ENCODE data around the gene PHACTR3.

GRCh38 chr20:59772373-59772705 is 168.0 kb downstream of the PHACTR3 start:
- TF ChIP-seq, protein P1, sequence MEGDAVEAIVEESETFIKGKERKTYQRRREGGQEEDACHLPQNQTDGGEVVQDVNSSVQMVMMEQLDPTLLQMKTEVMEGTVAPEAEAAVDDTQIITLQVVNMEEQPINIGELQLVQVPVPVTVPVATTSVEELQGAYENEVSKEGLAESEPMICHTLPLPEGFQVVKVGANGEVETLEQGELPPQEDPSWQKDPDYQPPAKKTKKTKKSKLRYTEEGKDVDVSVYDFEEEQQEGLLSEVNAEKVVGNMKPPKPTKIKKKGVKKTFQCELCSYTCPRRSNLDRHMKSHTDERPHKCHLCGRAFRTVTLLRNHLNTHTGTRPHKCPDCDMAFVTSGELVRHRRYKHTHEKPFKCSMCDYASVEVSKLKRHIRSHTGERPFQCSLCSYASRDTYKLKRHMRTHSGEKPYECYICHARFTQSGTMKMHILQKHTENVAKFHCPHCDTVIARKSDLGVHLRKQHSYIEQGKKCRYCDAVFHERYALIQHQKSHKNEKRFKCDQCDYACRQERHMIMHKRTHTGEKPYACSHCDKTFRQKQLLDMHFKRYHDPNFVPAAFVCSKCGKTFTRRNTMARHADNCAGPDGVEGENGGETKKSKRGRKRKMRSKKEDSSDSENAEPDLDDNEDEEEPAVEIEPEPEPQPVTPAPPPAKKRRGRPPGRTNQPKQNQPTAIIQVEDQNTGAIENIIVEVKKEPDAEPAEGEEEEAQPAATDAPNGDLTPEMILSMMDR (conservative IDR thresholded peaks at IDR 0.05; ENCODE audit: low read depth in 2 of 2): no peak
- TF ChIP-seq EZH2 (IDR thresholded peaks at IDR 0.05; ENCODE audit: low read depth, unreplicated experiment) (no peak), POLR2AphosphoS5 (IDR thresholded peaks at IDR 0.05; ENCODE audit: low read depth) (no peak), REST (IDR thresholded peaks at IDR 0.05; ENCODE audit: unreplicated experiment) (no peak), EZH2phosphoT487 (IDR thresholded peaks at IDR 0.05; ENCODE audit: unreplicated experiment) (no peak), CREB1 (CRISPR knock-in tag; IDR thresholded peaks at IDR 0.05; ENCODE audit: low read depth) (no peak), NANOG (IDR thresholded peaks at IDR 0.05; ENCODE audit: borderline replicate concordance) (no peak), ZNF331 (CRISPR knock-in tag; IDR thresholded peaks at IDR 0.05; ENCODE audit: low read depth) (no peak), ZNF114 (CRISPR knock-in tag; IDR thresholded peaks at IDR 0.05) (no peak), JUNB (IDR thresholded peaks at IDR 0.05; ENCODE audit: unreplicated experiment) (no peak), STAT1 (IDR thresholded peaks at IDR 0.05; ENCODE audit: unreplicated experiment) (no peak)
- TF ChIP-seq, protein P2, sequence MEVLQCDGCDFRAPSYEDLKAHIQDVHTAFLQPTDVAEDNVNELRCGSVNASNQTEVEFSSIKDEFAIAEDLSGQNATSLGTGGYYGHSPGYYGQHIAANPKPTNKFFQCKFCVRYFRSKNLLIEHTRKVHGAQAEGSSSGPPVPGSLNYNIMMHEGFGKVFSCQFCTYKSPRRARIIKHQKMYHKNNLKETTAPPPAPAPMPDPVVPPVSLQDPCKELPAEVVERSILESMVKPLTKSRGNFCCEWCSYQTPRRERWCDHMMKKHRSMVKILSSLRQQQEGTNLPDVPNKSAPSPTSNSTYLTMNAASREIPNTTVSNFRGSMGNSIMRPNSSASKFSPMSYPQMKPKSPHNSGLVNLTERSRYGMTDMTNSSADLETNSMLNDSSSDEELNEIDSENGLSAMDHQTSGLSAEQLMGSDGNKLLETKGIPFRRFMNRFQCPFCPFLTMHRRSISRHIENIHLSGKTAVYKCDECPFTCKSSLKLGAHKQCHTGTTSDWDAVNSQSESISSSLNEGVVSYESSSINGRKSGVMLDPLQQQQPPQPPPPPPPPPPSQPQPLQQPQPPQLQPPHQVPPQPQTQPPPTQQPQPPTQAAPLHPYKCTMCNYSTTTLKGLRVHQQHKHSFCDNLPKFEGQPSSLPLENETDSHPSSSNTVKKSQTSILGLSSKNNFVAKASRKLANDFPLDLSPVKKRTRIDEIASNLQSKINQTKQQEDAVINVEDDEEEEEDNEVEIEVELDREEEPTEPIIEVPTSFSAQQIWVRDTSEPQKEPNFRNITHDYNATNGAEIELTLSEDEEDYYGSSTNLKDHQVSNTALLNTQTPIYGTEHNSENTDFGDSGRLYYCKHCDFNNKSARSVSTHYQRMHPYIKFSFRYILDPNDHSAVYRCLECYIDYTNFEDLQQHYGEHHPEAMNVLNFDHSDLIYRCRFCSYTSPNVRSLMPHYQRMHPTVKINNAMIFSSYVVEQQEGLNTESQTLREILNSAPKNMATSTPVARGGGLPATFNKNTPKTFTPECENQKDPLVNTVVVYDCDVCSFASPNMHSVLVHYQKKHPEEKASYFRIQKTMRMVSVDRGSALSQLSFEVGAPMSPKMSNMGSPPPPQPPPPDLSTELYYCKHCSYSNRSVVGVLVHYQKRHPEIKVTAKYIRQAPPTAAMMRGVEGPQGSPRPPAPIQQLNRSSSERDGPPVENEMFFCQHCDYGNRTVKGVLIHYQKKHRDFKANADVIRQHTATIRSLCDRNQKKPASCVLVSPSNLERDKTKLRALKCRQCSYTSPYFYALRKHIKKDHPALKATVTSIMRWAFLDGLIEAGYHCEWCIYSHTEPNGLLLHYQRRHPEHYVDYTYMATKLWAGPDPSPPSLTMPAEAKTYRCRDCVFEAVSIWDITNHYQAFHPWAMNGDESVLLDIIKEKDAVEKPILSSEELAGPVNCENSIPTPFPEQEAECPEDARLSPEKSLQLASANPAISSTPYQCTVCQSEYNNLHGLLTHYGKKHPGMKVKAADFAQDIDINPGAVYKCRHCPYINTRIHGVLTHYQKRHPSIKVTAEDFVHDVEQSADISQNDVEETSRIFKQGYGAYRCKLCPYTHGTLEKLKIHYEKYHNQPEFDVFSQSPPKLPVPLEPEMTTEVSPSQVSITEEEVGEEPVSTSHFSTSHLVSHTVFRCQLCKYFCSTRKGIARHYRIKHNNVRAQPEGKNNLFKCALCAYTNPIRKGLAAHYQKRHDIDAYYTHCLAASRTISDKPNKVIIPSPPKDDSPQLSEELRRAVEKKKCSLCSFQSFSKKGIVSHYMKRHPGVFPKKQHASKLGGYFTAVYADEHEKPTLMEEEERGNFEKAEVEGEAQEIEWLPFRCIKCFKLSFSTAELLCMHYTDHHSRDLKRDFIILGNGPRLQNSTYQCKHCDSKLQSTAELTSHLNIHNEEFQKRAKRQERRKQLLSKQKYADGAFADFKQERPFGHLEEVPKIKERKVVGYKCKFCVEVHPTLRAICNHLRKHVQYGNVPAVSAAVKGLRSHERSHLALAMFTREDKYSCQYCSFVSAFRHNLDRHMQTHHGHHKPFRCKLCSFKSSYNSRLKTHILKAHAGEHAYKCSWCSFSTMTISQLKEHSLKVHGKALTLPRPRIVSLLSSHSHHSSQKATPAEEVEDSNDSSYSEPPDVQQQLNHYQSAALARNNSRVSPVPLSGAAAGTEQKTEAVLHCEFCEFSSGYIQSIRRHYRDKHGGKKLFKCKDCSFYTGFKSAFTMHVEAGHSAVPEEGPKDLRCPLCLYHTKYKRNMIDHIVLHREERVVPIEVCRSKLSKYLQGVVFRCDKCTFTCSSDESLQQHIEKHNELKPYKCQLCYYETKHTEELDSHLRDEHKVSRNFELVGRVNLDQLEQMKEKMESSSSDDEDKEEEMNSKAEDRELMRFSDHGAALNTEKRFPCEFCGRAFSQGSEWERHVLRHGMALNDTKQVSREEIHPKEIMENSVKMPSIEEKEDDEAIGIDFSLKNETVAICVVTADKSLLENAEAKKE (CRISPR knock-in tag; IDR thresholded peaks at IDR 0.05): no peak
- TF ChIP-seq, protein P3, sequence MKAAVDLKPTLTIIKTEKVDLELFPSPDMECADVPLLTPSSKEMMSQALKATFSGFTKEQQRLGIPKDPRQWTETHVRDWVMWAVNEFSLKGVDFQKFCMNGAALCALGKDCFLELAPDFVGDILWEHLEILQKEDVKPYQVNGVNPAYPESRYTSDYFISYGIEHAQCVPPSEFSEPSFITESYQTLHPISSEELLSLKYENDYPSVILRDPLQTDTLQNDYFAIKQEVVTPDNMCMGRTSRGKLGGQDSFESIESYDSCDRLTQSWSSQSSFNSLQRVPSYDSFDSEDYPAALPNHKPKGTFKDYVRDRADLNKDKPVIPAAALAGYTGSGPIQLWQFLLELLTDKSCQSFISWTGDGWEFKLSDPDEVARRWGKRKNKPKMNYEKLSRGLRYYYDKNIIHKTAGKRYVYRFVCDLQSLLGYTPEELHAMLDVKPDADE (IDR thresholded peaks at IDR 0.05): no peak
